ENCODE results near the gene PARP16. TPM values are rescaled to one million over a fixed set of nuclear protein-coding genes. Genes with fewer than 3 reads are reported as not detected.

Gene PARP16
- total and polyA plus RNA-seq, 8 donors: 3.1 to 7.5 (median 5.5) TPM

DNA sequence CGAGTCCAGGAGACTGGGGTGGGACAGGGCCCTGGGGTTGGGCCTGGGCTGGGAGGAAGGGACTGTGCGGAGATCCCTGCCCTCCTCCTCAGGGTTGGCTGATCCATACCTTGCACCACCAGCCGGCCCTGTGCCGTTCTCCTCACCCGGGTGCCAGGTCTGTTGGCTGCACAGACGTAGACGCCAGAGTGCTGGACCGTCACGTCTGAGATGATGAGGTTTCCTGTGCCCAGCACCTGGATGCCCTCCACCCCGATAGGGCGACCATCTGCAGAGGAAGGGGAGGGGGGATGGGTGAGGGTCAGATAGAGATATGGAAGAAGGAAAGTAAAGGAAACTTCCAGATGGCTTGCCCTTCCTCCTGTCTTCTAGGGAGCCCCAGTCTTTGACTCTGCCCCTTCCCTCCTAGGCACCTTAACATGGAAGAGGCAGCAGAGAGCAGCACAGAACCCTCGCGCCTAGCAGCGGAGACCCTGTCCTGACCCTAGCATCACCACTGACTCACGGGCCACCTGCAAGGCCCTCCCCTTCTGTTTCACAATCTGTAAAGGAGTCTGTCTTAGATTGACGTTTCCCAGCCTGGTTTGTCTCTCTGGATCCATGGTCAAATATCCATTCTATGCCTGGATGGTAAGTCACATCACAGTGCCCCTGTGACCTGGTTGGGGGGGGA is 46.6 kb upstream of the PARP16 start:
- H3K27me3 ChIP-seq: no peaks in the 10 kb centered on the region
- no peaks in the 10 kb centered on the region for H3K9me3 ChIP-seq
- intact Hi-C loops (cut with DNase I): no loop called here
- no peak overlapping the region for H3K4me3 ChIP-seq
- peak in 1 of 4 donors; percentile 14 for ATAC-seq
- WGBS, 2 donors: 69 to 79% methylated on average over 16 of the region's 16 CpGs
- no peak for TF ChIP-seq CTCF (IDR thresholded peaks at IDR 0.05)
- no peaks in the 10 kb centered on the region for H3K36me3 ChIP-seq
- no peak for FAIRE-seq
- DNase-seq: no peak
- no peaks in the 10 kb centered on the region for H3K4me1 ChIP-seq
- no peak overlapping the region for H3K27ac ChIP-seq

DNA sequence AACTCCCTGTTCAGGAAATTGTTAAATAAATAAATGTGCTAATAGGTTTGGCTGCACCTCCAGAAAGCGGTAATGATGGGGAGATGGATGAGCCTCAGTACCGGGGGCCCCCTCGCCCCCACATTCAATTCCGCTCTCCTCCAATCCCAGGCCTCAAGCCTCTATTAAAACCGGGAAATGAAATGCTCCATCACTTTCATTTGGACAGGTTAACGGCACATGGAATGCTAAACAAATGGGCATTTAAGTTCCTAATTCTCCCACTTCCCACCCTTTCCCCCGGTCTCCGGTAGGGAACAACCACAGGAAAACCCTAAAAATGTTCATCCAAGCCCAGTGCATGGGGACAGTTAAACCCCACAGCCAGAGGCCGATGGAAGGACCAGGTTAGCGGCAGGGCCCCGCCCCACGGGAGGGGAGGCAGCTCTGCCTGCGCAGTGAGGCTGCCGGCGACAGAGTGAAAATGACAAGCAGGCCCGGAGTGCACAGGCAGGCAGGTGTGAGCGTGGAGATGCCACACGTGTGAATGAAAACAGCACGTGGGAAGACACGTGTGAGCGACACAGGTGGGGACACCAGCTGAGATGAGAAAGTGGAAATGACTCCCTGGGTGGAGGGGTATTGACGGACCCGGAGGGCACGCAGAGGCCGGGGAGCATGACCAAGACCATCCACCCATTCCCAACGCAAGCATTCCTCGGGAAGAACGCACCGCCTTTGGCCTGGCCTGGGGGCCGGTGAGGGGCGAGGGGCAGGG is 45.9 kb upstream of the PARP16 start:
- Histone ChIP-seq H3K4me1 (no peaks in the 10 kb centered on the region), H3K27me3 (no peaks in the 10 kb centered on the region), H3K36me3 (no peaks in the 10 kb centered on the region), H3K27ac (no peak overlapping the region), H3K9me3 (no peaks in the 10 kb centered on the region), H3K4me3 (no peak overlapping the region)
- FAIRE-seq (no peak), ATAC-seq (no peak), DNase-seq (no peak)
- 78 to 79% methylated on average over 31 of the region's 31 CpGs for WGBS, 2 donors
- intact Hi-C loops (cut with DNase I): no loop called here
- no peak for TF ChIP-seq CTCF (IDR thresholded peaks at IDR 0.05)

DNA sequence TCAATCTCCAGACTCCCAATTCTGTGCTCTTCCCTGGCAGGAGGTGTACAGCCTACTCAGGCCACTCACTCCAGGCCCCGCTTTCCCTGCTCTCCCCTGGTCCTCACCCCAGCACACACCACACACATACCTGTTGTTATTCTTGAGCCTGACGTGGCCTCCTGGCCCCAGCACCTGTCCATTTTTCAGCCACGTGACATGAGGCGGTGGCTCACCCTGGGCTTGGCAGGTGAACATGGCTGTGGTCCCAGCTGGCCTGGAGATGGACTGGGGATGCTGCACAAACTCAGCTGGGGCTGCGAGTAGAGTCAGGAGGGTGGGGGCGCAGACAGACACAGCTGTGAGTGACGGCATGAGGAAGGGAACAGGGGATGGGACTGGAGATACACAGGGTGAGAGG is 45.1 kb upstream of the PARP16 start:
- Histone ChIP-seq H3K4me3 (no peak overlapping the region), H3K9me3 (no peaks in the 10 kb centered on the region), H3K27ac (no peak overlapping the region), H3K36me3 (no peaks in the 10 kb centered on the region), H3K4me1 (no peaks in the 10 kb centered on the region), H3K27me3 (no peaks in the 10 kb centered on the region)
- DNase-seq (no peak), FAIRE-seq (no peak), ATAC-seq (no peak)
- WGBS, 2 donors: 56 to 73% methylated on average over 6 of the region's 7 CpGs
- intact Hi-C loops (cut with DNase I): no loop called here
- no peak for TF ChIP-seq CTCF (IDR thresholded peaks at IDR 0.05)

- Histone ChIP-seq H3K4me3 (no peak overlapping the region), H3K4me1 (no peaks in the 10 kb centered on the region), H3K27ac (no peak overlapping the region), H3K36me3 (no peaks in the 10 kb centered on the region), H3K27me3 (no peaks in the 10 kb centered on the region), H3K9me3 (no peaks in the 10 kb centered on the region)
- TF ChIP-seq CTCF (IDR thresholded peaks at IDR 0.05): no peak
- 86 to 89% methylated on average over 22 of the region's 22 CpGs for whole genome bisulfite sequencing, 2 donors
- DNase-seq (no peak), FAIRE-seq (no peak), ATAC-seq (no peak)
- intact Hi-C loops (cut with DNase I): no loop called here
Measured at GRCh38 chr15:65330934-65331645, 44.4 kb upstream of the PARP16 start.

All from pancreas (tissue), 10 donors.